Chondrocyte (in vitro differentiated cells): ENCODE data around the gene SERPIND1. TPM values are rescaled to one million over a fixed set of nuclear protein-coding genes. Genes with fewer than 3 reads are reported as not detected.

Experiments
- DNase-seq: peaks from one replicate; pipeline ENCODE4 v3.0.0; 2021; ENCODE audit warnings: mixed read lengths, low spot score
- H3K27ac Mint-ChIP-seq: one replicate; pipeline ENCODE4 v1.8.0; 2021; ENCODE audit warnings: mild to moderate bottlenecking, moderate library complexity, mixed read lengths; ENCODE audit not compliant: unreplicated experiment
- H3K27me3 Mint-ChIP-seq: 2 replicates; pipeline ENCODE4 v1.8.0; 2021; ENCODE audit warnings: low read depth, mixed read lengths
- H3K36me3 Mint-ChIP-seq: 2 replicates; pipeline ENCODE4 v1.8.0; 2021; ENCODE audit warnings: low read depth, mixed read lengths
- H3K4me1 Mint-ChIP-seq: 2 replicates; pipeline ENCODE4 v1.8.0; 2021; ENCODE audit warnings: low read depth, mild to moderate bottlenecking, mixed read lengths
- H3K4me3 Mint-ChIP-seq: one replicate; pipeline ENCODE4 v1.8.0; 2021; ENCODE audit warnings: mild to moderate bottlenecking, moderate library complexity, mixed read lengths; ENCODE audit not compliant: unreplicated experiment
- H3K9me3 Mint-ChIP-seq: 2 replicates; pipeline ENCODE4 v1.8.0; 2021; ENCODE audit warnings: low read depth, mixed read lengths
- CTCF ChIP-seq: fragments of 200-600 bp; sonication (generic); IDR thresholded peaks from 2 replicates; pipeline ENCODE4 v1.5.0; 2021; ENCODE audit warnings: antibody characterized with exemption, mild to moderate bottlenecking, moderate library complexity
- total RNA-seq: library from RNA; stranded (reverse); gene quantifications from 3 replicates; pipeline ENCODE4 v1.2.1, GENCODE V29; 2021

Gene SERPIND1
- total RNA-seq, 1 donor from 2014 or later, result not detected

GRCh38 chr22:20810645-20811044 is 36.7 kb downstream of the SERPIND1 start:
- Mint-ChIP-seq H3K4me1 (peaks cover 13% of the 10 kb centered on the region), H3K9me3 (no peaks in the 10 kb centered on the region), H3K4me3 (no peak overlapping the region), H3K27me3 (no peaks in the 10 kb centered on the region), H3K36me3 (peaks cover 48% of the 10 kb centered on the region), H3K27ac (no peak overlapping the region)
- TF ChIP-seq CTCF, result no peak
- DNase-seq, result no peak

- no peak overlapping the region for H3K4me3 Mint-ChIP-seq
- H3K27me3 Mint-ChIP-seq, result no peaks in the 10 kb centered on the region
- no peak for DNase-seq
- H3K36me3 Mint-ChIP-seq, result peaks cover 47% of the 10 kb centered on the region
- no peak overlapping the region for H3K27ac Mint-ChIP-seq
- TF ChIP-seq CTCF, result no peak
- peaks cover 8% of the 10 kb centered on the region for H3K4me1 Mint-ChIP-seq
- H3K9me3 Mint-ChIP-seq, result no peaks in the 10 kb centered on the region
These were observed 37.3 kb downstream of the SERPIND1 start for GRCh38 chr22:20811171-20811570.

- no peaks in the 10 kb centered on the region for H3K9me3 Mint-ChIP-seq
- H3K27me3 Mint-ChIP-seq, result no peaks in the 10 kb centered on the region
- no peak for DNase-seq
- peaks cover 48% of the 10 kb centered on the region for H3K36me3 Mint-ChIP-seq
- no peak for TF ChIP-seq CTCF
- H3K4me1 Mint-ChIP-seq, result peaks cover 6% of the 10 kb centered on the region
- H3K4me3 Mint-ChIP-seq, result no peak overlapping the region
- H3K27ac Mint-ChIP-seq, result no peak overlapping the region
These were observed 38.2 kb downstream of the SERPIND1 start for GRCh38 chr22:20811971-20812660.

- Mint-ChIP-seq H3K27me3 (no peaks in the 10 kb centered on the region), H3K9me3 (no peaks in the 10 kb centered on the region), H3K4me1 (no peaks in the 10 kb centered on the region), H3K27ac (no peak overlapping the region), H3K36me3 (peaks cover 42% of the 10 kb centered on the region), H3K4me3 (no peak overlapping the region)
- no peak for DNase-seq
- TF ChIP-seq CTCF, result no peak
These were observed 39.1 kb downstream of the SERPIND1 start for GRCh38 chr22:20813056-20813455.

- TF ChIP-seq CTCF, result no peak
- no peak overlapping the region for H3K27ac Mint-ChIP-seq
- H3K36me3 Mint-ChIP-seq, result peaks cover 39% of the 10 kb centered on the region
- no peak for DNase-seq
- no peak overlapping the region for H3K4me3 Mint-ChIP-seq
- no peaks in the 10 kb centered on the region for H3K4me1 Mint-ChIP-seq
- no peaks in the 10 kb centered on the region for H3K9me3 Mint-ChIP-seq
- H3K27me3 Mint-ChIP-seq, result no peaks in the 10 kb centered on the region
These were observed 40.4 kb downstream of the SERPIND1 start for GRCh38 chr22:20814221-20814808.
